Endodermal cell (in vitro differentiated cells): Measurements from ENCODE around the gene NRG2. TPM values are rescaled to one million over a fixed set of nuclear protein-coding genes. Genes with fewer than 3 reads are reported as not detected.
A peak's percentile ranks its signal among the peaks of the same experiment; 100 is the strongest.

Experiments
- DNase-seq: peaks from one replicate; pipeline ENCODE4 v3.0.0-alpha.2; 2017
- H3K27ac ChIP-seq: 2 replicates; pipeline ENCODE4 v1.5.1; 2013; ENCODE audit warnings: mild to moderate bottlenecking, low read depth, low read length, moderate library complexity
- H3K27me3 ChIP-seq: 2 replicates; pipeline ENCODE4 v1.6.1; 2013; ENCODE audit warnings: mild to moderate bottlenecking, low read length, moderate library complexity; ENCODE audit not compliant: insufficient read depth, control insufficient read depth, poor library complexity, severe bottlenecking
- H3K36me3 ChIP-seq: 2 replicates; pipeline ENCODE4 v1.7.0; 2013; ENCODE audit warnings: mild to moderate bottlenecking, low read length, moderate library complexity; ENCODE audit not compliant: control insufficient read depth, insufficient read depth
- H3K4me1 ChIP-seq: one replicate; pipeline ENCODE4 v1.7.0; 2013; ENCODE audit warnings: low read length; ENCODE audit not compliant: control insufficient read depth, insufficient read depth
- H3K4me3 ChIP-seq: 2 replicates; pipeline ENCODE4 v1.5.1; 2013; ENCODE audit warnings: mild to moderate bottlenecking, low read length, moderate library complexity
- H3K9ac ChIP-seq: 2 replicates; pipeline ENCODE4 v1.6.1; 2013; ENCODE audit warnings: mild to moderate bottlenecking, low read length, moderate library complexity; ENCODE audit not compliant: poor library complexity, severe bottlenecking; ENCODE audit errors: extremely low read depth
- H3K9me3 ChIP-seq: 2 replicates; pipeline ENCODE4 v1.6.1; 2013; ENCODE audit warnings: mild to moderate bottlenecking, low read length, moderate library complexity; ENCODE audit not compliant: control insufficient read depth
- H3K27ac Mint-ChIP-seq: 2 replicates; pipeline ENCODE4 v1.8.0; 2020; ENCODE audit warnings: mixed read lengths
- H3K27me3 Mint-ChIP-seq: 2 replicates; pipeline ENCODE4 v1.8.0; 2021; ENCODE audit warnings: mild to moderate bottlenecking, mixed read lengths; ENCODE audit not compliant: insufficient read depth
- H3K36me3 Mint-ChIP-seq: 2 replicates; pipeline ENCODE4 v1.8.0; 2020; ENCODE audit warnings: low read depth, mixed read lengths
- H3K4me1 Mint-ChIP-seq: 2 replicates; pipeline ENCODE4 v1.8.0; 2020; ENCODE audit warnings: mixed read lengths
- H3K4me3 Mint-ChIP-seq: 2 replicates; pipeline ENCODE4 v1.8.0; 2020; ENCODE audit warnings: mild to moderate bottlenecking, moderate library complexity, mixed read lengths
- H3K9me3 Mint-ChIP-seq: 2 replicates; pipeline ENCODE4 v1.8.0; 2020; ENCODE audit warnings: mild to moderate bottlenecking, mixed read lengths
- CTCF ChIP-seq: fragments of 200-600 bp; sonication (generic); conservative IDR thresholded peaks from 2 replicates; pipeline ENCODE4 v1.5.0; 2021; ENCODE audit warnings: antibody characterized with exemption, mild to moderate bottlenecking
- WGBS, 2 experiments: methylation state at CpG; one replicate each; pipeline versions ENCODE4 v1.1.5 to v1.1.7; 2013; ENCODE audit warnings: missing lambda C conversion rate in 2 of 2, mixed read lengths in 1 of 2; ENCODE audit not compliant: insufficient coverage in 1 of 2, insufficient read length in 1 of 2; 5-methylcytosine and 5-hydroxymethylcytosine counted together
- total RNA-seq, 2 donors: library from RNA; stranded (reverse); fragmentation: NEBNext Ultra II Directional in 1 of 2; extraction: Animal tissue kit (Norgen Biotek cat#: 25700) in 1 of 2; gene quantifications; 2 replicates in 1 of 2; 3 replicates in 1 of 2; pipeline ENCODE4 v1.2.1, GENCODE V29; 2021

The NRG2 gene
- total RNA-seq, 2 donors from 2014 or later = 10.8 to 12.5 TPM

GRCh38 chr5:140039561-140039960 lies 3.5 kb downstream of the NRG2 start:
- Mint-ChIP-seq H3K9me3 (peaks cover 7% of the 10 kb centered on the region), H3K4me1 (peaks cover 52% of the 10 kb centered on the region), H3K27ac (peak overlapping the region; percentile 15), H3K27me3 (peaks cover 57% of the 10 kb centered on the region), H3K36me3 (peaks cover 5% of the 10 kb centered on the region), H3K4me3 (peak overlapping the region; percentile 32)
- H3K36me3 ChIP-seq = no peaks in the 10 kb centered on the region
- peaks cover 13% of the 10 kb centered on the region for H3K4me1 ChIP-seq
- H3K27me3 ChIP-seq = peaks cover 33% of the 10 kb centered on the region
- peak overlapping the region; percentile 31 for H3K4me3 ChIP-seq
- no peak for TF ChIP-seq CTCF
- no peak overlapping the region for H3K9ac ChIP-seq
- no peak for DNase-seq
- no peak overlapping the region for H3K27ac ChIP-seq
- H3K9me3 ChIP-seq = no peaks in the 10 kb centered on the region
- whole genome bisulfite sequencing, 2 experiments = 48 to 70% methylated on average over 3 to 4 of the region's 4 CpGs

GRCh38 chr5:140038373-140038957 lies 4.6 kb downstream of the NRG2 start:
- H3K27me3 ChIP-seq = peaks cover 22% of the 10 kb centered on the region
- Mint-ChIP-seq H3K27me3 (peaks cover 57% of the 10 kb centered on the region), H3K4me1 (peaks cover 48% of the 10 kb centered on the region), H3K9me3 (peaks cover 15% of the 10 kb centered on the region), H3K4me3 (no peak overlapping the region), H3K36me3 (peaks cover 6% of the 10 kb centered on the region), H3K27ac (peak overlapping the region; percentile 96)
- H3K27ac ChIP-seq = peak overlapping the region; percentile 45
- WGBS, 2 experiments = 0 to 13% methylated on average over 1 to 7 of the region's 7 CpGs
- no peak for TF ChIP-seq CTCF
- peak overlapping the region; percentile 31 for H3K4me3 ChIP-seq
- no peaks in the 10 kb centered on the region for H3K36me3 ChIP-seq
- peaks cover 13% of the 10 kb centered on the region for H3K4me1 ChIP-seq
- peaks cover 6% of the 10 kb centered on the region for H3K9me3 ChIP-seq
- DNase-seq = peak; percentile 67
- H3K9ac ChIP-seq = peak overlapping the region; percentile 32

GRCh38 chr5:140037012-140037411 lies 6.1 kb downstream of the NRG2 start:
- H3K4me1 ChIP-seq = peaks cover 16% of the 10 kb centered on the region
- WGBS, 2 experiments = 81 to 91% methylated on average over 3 to 4 of the region's 4 CpGs
- no peak for TF ChIP-seq CTCF
- Mint-ChIP-seq H3K27ac (no peak overlapping the region), H3K4me1 (peaks cover 60% of the 10 kb centered on the region), H3K36me3 (peaks cover 10% of the 10 kb centered on the region), H3K9me3 (peaks cover 18% of the 10 kb centered on the region), H3K27me3 (peaks cover 52% of the 10 kb centered on the region), H3K4me3 (no peak overlapping the region)
- H3K4me3 ChIP-seq = no peak overlapping the region
- no peak overlapping the region for H3K9ac ChIP-seq
- H3K36me3 ChIP-seq = no peaks in the 10 kb centered on the region
- no peak overlapping the region for H3K27ac ChIP-seq
- no peak for DNase-seq
- H3K27me3 ChIP-seq = peaks cover 18% of the 10 kb centered on the region
- peaks cover 6% of the 10 kb centered on the region for H3K9me3 ChIP-seq
